Glomerular visceral epithelial cell (primary cell): ENCODE results near the gene KYNU.
"Not testable (repeated sequence)": the region's sequence is repeated elsewhere in the genome, so short reads cannot be mapped to it uniquely, and the experiment has no call there.

Experiments used
- DNase-seq: peaks from one replicate; pipeline ENCODE4 v3.0.0-alpha.2; 2016; ENCODE audit errors: extremely low spot score

The KYNU gene

DNA sequence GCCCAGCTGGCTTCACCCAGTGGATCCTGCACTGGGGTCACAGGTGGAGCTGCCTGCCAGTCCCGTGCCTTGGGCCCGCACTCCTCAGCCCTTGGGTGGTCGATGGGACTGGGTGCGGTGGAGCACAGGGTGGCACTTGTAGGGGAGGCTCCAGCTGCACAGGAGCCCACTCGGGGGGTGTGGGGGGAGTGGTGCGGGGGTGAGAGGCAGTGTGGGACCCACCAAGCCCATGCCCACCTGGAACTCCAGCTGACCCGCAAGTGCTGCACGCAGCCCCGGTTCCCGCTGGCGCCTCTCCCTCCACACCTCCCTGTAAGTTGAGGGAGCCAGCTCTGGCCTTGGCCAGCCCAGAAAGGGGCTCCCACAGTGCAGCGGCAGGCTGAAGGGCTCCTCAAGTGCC lies 212.1 kb downstream of the KYNU start:
- DNase-seq, result not testable (repeated sequence)
